Esophagus muscularis mucosa (tissue), 4 donors: ENCODE data around the gene PEX6.
A peak's percentile ranks its signal among the peaks of the same experiment; 100 is the strongest.

Source experiments
- CTCF ChIP-seq, 3 experiments: fragments of 200-600 bp in 2 of 3; fragments of 450-650 bp in 1 of 3; sonication (generic) in 2 of 3; IDR thresholded peaks; one replicate each; pipeline ENCODE4 v1.5.1; 2017 to 2019; ENCODE audit warnings: antibody characterized with exemption in 3 of 3, mild to moderate bottlenecking in 2 of 3, moderate library complexity in 1 of 3
- EP300 ChIP-seq: sonication (generic); formaldehyde crosslinking; IDR thresholded peaks from one replicate; pipeline ENCODE4 v1.6.1; 2017; ENCODE audit warnings: antibody characterized with exemption
- POLR2A ChIP-seq: fragments of 450-650 bp; IDR thresholded peaks from one replicate; pipeline ENCODE4 v1.6.1; 2017; ENCODE audit warnings: antibody characterized with exemption, moderate library complexity, mild to moderate bottlenecking, low read depth
- POLR2AphosphoS5 ChIP-seq, 2 donors: sonication (generic); formaldehyde crosslinking; IDR thresholded peaks; one replicate each; pipeline ENCODE4 v1.6.1; 2017; ENCODE audit warnings: antibody characterized with exemption in 2 of 2

DNA sequence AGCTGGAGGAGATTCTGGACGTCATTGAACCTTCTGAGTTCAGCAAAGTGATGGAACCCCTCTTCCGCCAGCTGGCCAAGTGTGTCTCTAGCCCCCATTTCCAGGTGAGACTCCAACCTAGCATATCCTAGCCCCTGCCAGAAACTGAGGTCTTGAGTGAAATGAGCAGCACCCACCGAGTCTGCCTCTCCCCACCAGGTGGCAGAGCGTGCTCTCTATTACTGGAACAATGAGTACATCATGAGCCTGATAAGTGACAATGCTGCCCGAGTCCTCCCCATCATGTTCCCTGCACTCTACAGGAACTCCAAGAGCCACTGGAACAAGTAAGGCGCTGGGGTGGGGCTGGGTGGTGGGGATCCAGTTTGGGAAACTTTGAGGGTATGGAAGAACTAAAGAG lies 30.1 kb upstream of the PEX6 start:
- TF ChIP-seq CTCF (IDR thresholded peaks at IDR 0.05) (peak; percentile 24 to 36 (median 26)), POLR2AphosphoS5 (IDR thresholded peaks at IDR 0.05) (no peak), POLR2A (no peak), EP300 (no peak)
